HG02610 (cell line): ENCODE data around the gene SPOCK3.
A peak's percentile ranks its signal among the peaks of the same experiment; 100 is the strongest.

Source experiments
- ATAC-seq: cut with Tn5 transposase; IDR thresholded peaks from one replicate; pipeline ENCODE4 v1.9.1; 2021; ENCODE audit warnings: mild to moderate bottlenecking, moderate library complexity; ENCODE audit not compliant: unreplicated experiment

Gene SPOCK3

DNA sequence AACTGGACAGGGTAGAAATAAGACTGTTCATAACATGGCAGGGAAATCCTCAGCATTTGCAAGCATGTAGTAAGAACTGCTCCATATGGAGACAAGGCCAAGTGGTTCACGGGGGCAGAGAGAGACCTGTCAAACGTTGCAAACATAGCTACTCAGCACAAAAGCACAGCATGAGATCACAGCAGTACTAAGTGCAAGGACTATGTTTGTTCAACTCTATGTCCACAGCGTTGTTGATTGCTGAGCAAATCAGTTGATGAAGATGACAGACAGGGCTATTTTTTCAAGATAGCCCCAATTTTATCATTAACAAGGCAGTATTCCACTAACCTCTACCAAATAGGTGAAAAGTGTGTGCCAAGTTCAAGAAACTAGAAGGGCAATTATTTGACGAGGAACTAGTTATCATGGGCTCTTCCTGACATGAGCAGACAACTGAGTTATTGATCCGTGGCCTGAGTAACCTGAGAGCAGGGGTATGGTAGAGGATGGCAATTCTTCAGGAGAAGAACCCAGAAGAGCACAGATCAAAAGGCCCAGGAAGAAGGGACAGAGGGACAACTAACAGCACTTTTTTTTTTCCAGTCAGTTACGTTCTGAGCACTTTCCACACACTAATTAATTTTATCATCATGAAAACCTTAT is 57.4 kb downstream of the SPOCK3 start:
- no peak for ATAC-seq

DNA sequence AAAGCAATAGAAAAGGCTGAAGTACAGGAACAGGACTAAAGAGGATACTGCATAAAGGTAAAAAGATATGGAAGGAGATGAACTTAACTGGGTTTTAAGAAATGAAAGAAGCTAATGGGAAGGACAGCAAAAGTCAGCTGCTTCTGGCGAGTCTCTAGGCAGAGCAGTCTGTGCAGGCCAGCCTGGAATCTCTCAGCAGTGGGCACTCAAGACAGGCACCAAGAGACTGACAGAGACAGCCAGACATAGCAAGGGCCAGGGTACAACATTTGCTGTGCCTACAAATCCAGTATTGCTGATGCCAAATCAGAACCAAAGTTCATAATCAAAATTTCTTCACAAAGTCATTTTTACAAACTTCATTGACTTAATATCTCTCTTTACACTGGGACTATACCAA is 62.4 kb downstream of the SPOCK3 start:
- ATAC-seq = no peak

DNA sequence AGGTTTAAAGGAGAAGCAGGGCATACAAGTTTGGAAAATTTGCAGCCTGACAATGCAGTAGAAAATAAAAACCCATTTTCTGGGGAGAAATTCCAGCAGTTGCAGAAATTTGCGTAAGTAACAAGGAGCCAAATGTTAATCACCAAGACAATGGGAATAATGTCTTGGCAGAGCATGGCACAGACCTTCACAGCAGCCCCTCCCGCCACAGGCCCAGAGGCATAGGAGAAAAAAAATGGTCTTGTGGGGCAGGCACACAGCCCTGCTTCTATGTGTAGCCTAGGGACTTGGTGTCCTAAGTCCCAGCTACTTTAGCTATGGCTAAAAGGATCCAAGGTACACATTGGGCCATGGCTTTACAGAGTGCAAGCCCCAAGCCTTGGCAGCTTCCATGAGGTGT is 65.7 kb downstream of the SPOCK3 start:
- ATAC-seq = no peak

DNA sequence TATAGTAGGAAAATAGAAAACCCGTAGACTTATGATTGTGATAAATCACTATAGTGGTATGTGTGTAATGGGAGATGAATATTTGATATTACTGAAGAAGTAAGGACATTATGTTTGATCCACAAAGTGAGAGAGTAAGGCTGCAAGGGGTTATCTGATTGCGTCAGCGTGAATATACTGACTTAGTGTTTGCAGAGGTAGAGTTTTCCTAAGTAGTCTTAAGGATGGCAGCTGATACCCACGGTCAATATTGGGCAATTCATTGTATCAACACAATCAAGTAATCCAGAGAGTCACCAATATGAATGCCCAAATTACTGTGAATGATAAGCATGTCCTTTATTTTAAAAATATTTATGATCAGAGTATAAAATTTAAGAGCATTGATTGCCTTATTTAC is 83.7 kb downstream of the SPOCK3 start:
- ATAC-seq = no peak

DNA sequence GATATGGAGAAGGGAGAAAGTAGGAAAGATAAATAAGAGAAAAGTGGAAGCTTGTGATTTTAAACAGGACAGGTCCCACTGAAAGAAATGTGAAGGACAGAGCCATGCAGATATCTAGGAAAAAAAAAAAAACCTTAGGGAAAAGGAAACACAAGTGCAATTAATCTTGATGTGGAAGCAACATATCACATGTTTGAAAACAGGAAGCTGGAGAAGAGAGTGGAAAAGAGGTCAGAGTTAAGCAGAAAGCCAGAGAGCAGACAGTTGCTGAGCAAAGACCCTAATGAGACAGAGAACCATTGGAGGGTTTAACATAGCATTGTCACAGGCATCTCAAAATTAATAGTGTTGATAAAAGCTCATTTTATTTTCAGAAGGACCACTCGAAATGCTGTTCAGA is 89.7 kb downstream of the SPOCK3 start:
- no peak for ATAC-seq

DNA sequence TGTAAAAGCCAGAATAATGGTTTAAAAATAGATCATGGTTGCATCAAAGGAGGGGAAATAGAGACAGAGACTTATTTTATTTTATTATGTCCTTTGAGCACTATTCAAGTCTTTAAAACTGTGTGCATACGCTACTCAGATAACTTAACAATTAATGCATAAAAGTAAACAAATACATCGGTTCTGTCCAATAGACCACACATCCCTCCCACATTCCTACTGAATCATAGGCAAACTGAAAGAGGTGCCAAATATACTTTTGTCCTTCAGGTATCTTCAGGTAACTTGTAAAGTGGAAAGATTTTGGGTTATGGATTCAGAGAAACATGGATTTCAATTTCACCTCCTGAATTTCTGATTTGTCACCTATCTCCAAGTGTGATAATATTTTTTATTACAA is 91.3 kb downstream of the SPOCK3 start:
- ATAC-seq = no peak

DNA sequence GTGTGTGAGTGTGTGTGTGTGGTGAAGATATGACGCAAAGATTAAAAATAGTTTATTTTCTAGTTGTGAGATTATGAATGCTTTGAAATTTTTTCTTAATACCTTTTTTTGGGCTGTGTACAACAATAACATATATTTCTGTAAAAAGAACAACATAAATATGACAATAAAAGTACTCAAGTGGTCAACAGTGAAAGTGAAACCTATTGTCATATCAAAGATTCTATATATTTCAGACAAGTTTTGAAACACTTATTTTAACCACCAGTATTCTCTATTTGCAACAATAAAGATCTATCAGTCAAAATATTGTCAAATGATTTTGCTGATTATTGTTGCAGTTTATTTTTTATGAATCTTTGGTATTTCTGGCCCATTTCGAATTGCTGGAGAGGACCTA is 98.0 kb downstream of the SPOCK3 start:
- ATAC-seq = no peak

DNA sequence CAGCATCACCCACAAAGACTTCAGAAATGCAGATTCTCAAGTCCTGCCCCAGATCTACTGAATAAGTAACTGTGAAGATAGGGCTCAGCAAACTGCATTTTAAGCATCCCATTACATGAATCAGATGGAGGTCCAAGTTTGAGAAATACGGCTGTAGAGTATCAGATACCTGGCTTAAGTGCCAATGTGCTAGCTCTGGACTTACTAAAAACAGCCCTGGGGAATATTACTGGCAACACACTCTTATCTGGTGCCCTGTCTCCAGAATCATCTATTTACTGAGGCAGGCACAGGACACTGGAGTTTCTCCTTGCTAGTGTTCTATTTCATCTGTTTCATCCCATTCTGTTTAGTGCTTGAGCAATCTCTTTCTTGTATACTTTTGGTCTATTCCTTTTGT is 105.1 kb downstream of the SPOCK3 start:
- no peak for ATAC-seq

DNA sequence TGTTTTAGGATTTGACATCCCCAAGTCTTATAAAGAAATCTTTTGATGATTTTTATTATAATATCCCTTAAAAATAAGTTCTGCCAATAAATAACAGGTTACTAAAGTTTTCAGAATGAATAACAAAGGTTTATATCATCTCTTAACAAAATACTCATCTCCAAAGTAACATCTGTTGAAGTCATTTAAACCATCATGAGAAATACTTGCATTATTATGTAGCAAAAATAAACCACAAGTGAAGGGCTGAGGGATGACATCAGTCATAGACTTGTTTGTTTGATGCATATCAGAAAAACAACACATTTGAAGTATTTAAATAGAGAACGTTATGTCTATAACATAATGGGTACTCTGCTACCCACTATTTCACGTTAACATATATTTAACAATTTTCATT is 114.9 kb downstream of the SPOCK3 start:
- ATAC-seq = peak; percentile 39

DNA sequence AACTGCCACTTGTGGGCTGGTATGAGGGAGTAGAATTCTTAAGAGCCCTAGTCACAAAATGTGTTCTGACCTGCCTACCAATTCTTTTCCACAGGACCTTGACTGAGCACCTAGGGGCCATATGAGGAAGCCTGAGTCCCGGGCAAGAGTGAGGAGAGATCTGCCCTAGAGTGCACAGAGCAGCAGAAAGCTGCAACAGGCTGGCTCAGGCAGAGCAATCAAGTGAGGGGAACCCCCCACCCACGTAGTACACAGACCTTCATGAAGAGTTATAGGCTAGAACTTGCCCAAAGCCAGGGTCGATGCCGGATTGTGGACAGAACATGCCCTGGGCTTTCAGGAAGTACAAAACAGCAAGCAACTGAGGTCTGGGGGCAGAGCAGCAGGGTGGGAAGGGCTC is 117.0 kb downstream of the SPOCK3 start:
- ATAC-seq = no peak

DNA sequence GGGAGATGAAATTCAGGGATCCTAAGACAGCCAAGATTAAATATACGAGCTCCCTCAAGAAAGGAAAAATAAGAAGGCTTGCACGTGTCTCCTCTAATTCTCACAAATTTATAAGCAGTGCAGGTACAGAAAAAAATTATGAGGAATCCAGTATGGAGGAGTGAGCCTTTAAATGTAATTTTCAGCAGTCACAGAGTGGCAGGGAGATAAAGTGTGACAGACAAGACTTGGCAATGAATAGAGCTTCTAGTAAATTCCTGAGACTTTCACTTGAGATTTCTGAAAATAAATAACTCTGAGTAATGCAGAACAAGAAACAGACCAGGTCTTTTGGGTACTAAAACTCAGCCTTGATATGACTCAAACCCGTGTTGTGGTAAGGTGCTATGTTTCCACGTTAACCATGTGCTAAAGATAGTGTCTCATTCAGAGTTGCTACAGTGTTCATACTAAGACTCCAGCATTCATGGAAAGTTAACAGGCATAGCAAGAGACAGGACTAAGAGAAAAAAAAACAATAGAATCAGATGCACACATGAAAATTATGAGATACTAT is 119.8 kb downstream of the SPOCK3 start:
- ATAC-seq = peak; percentile 83

DNA sequence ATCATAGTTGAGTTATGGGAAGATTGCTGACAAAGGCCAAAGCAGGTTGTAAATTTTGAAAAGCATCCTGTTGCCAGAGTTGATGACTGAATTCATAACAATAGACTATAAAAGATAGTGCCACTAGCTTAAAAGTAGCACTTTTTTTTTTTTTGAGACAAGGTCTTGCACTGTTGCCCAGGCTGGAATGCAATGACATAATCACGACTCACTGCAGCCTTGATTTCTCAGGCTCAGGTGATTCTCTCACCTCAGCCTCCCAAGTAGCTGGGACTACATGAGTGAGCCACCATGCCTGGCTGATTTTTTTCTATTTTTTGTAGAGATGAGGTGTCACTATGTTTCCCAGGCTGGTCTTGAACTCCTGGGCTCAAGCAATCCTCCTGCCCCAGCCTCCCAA is 122.7 kb downstream of the SPOCK3 start:
- no peak for ATAC-seq

DNA sequence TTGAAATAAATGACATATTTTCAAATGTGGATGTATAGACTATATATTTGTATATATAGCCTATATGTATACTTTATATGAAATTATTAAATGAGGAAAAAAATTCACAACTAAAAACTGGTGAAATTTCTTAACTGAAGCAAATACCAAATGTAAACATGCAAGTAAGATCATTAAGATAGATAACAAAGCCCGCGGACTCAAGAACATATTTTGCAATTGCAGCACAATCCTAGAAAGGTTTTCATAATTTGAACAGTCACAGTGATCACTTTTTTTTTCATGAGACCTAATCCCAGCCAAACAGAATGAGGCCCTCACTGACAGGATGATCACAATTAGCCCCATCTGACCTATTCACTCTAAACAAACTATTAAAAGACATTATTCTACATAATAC is 123.2 kb downstream of the SPOCK3 start:
- no peak for ATAC-seq

DNA sequence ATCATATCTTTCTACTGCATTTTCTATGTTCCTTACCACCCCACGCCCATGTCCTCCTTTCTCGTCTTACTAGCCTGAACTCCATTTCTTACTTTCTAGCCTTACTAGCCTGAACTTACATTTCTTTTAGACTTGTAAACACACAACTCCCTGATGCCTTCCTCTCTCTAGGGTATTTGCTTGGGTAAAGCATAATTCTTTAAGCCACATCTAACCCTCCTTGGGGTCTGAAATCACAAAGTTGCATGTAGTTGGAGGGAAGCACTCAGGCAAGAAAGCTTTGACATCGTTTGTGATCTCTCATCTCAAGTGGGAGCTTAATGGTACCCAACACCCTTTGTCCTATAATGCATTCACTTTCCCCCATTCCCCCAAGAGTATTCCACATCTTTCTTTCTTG is 124.4 kb downstream of the SPOCK3 start:
- ATAC-seq = no peak

DNA sequence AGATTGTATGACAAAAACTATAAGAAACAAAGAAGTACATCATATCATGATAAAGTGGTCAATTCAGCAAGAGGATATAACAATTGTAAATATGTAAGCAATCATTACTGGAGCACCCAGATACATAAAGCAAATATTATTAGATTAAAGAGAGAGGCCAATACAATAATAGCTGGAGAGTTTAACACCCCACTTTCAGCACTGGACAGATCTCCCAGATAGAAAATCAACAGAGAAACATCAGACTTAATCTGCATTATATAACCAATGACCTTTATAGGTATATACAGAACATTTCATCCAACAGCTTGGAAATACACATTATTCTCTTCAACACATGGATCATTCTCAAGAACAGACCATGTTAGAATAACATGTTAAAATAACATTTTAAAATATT is 128.4 kb downstream of the SPOCK3 start:
- no peak for ATAC-seq

DNA sequence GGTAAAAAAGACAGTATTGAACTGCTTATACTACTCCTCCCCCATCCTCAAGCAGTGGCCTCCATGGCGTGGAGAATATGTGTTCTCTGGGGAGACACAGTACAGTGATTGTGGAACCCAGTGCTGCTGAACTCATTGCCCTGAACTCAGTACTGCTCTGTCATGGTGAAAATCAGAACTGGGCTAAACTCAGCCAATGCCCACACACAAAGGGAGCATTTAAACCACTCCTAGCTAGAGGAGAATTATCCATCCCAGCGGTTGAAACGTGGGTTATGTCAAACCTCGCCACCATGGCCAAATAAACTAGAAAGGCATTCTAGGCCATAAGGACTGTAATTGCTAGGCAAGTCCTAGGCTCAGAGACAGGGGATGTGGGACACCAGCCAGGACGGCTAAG is 131.8 kb downstream of the SPOCK3 start:
- ATAC-seq = no peak

DNA sequence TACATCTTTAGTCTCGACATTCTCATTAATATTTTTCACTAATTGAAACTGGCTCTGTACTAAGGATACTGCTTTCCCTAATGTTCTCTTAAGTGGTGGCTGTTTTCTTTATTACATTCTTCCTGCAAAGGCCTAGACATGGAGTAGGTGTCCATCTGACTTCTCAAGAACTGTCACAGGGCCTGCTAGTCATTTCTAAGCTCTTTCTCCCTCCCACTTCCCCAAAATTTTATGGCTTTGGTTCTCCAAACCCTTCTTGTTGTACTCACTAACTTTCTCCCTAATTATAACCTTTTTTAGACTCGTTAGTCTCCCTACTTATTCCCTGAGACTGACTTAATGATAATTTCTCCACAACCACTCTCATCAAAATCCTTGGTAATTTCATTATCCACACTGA is 133.3 kb downstream of the SPOCK3 start:
- no peak for ATAC-seq

DNA sequence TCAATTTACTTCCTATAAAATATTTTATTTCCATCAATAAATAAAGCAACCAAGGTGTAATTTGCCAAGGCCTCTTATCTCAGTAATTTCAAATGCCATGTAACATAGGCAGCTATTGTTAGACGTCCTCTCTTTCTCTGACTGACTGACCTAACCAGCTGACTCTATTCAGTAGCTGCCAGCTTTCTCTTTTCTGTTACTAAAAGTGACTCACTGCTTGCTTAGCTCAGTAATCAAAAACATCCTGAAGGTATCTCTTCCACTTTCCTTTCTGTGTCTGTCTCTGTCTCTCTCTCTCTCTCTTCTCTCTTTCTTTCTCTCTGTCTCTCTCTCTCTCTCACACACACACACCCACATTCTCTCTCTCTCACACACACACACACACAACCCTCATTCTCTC is 134.2 kb downstream of the SPOCK3 start:
- peak; percentile 68 for ATAC-seq

DNA sequence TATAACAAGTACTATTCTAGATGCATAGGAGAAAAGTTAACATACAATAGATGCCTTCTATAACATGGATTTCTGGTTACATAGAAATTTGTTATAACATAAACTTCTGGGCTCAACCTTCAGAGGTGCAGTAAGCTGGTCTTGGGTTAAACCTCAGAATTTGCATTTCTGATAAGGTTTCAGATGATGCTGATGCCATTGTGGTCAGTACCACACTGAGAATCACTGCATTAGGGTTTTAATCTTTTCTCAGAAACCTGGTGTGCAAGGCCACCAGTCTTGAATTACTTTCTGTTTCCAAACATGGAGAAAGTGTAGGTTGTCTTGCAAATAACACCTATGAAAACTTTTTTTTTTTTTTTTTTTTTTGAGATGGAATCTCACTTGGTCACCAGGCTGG is 146.2 kb downstream of the SPOCK3 start:
- peak; percentile 72 for ATAC-seq

DNA sequence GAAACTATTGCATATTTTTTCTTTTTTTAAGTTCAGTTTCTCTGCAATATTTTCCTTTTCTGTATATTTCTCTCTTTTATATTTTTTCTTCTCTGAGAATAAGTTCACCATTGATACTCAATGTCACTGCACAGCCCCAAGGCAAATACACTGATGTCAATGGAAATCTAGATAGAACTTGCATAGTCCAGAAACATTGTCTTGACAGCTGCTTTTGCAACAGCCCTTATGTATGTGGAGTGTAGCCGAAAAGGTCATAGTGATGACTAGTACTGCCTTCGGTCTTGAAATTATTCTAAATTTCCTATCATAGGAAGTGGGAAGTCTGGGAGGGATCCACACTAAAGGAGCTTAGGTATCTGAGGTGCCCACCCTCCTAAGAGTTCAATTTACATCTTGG is 150.0 kb downstream of the SPOCK3 start:
- no peak for ATAC-seq

DNA sequence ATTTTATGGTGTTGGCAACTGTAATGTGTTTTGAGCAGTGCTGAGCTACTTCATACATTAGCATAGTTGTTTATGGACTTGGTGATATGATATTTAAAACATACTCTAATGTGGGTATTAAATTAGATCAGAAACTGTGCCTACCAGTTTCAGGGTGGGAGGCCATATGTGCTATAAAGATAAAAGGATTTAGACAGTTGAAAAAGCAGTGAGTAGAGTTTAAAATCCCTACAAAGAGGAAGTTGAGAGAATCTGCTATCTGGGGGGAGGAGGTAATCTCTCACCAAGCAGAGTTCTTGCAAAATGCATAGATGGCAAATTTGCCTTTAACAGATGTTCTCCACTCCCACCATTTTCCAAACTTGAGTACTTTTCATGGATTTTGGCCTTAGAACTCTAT is 154.5 kb downstream of the SPOCK3 start:
- ATAC-seq = no peak

DNA sequence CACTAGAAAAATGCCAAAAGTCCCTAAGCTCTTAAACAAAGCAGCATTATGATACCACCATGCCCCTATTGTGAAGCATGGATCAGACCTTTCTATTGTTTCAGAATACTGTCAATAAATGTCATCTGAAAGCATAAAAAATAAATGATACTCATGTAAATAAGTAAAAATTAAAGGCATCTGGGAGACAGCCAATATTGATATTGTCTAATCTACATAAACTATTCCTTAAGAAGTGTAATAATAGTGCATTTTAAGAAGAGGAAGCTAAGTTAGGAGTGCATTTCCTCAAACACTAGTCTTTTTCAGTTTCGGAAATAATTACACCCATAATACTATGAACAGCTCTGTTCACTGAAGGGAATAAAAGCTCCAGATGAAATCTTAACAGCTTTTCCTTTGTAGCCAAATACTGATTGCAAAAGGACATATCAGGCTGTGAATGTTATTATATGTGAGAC is 181.6 kb downstream of the SPOCK3 start:
- ATAC-seq = no peak

DNA sequence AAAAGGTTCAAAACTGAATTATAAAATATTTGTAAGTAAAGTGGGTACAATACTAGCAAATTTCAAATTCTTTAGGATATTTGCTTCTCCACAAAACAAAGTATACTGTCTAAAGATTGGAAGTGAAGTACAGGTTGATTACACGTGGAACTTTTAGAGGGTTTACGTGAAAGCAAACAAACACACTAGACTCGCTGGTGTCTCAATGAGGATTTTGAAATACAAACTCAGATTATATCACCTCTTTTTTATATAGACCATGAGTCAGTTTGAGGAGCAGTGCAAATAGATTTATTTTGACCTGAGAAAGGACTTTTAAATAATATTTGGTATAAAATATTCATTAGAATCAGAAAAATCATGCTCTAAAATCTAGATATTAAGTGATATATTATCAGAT is 185.0 kb downstream of the SPOCK3 start:
- no peak for ATAC-seq
